GM21528 (cell line): ENCODE data around the gene AUTS2.

Experiments
- ATAC-seq: cut with Tn5 transposase; IDR thresholded peaks from one replicate; pipeline ENCODE4 v1.9.1; 2021; ENCODE audit warnings: mild to moderate bottlenecking, moderate library complexity; ENCODE audit not compliant: unreplicated experiment, low FRiP score

Gene AUTS2

GRCh38 chr7:70487886-70488285, 889.6 kb downstream of the AUTS2 start:
- no peak for ATAC-seq

GRCh38 chr7:70489813-70490212, 891.5 kb downstream of the AUTS2 start:
- no peak for ATAC-seq

- ATAC-seq: no peak
Observed at GRCh38 chr7:70492625-70493024, 894.4 kb downstream of the AUTS2 start.

GRCh38 chr7:70494225-70495032, 896.2 kb downstream of the AUTS2 start:
- no peak for ATAC-seq

GRCh38 chr7:70495033-70495376, 896.7 kb downstream of the AUTS2 start:
- ATAC-seq: no peak

- ATAC-seq: no peak
Observed at GRCh38 chr7:70497793-70498192, 899.5 kb downstream of the AUTS2 start.

- no peak for ATAC-seq
Observed at GRCh38 chr7:70498232-70498992, 900.1 kb downstream of the AUTS2 start.

GRCh38 chr7:70500261-70500660, 902.0 kb downstream of the AUTS2 start:
- no peak for ATAC-seq

- ATAC-seq: no peak
Observed at GRCh38 chr7:70502117-70502863, 904.0 kb downstream of the AUTS2 start.

GRCh38 chr7:70504254-70504653, 906.0 kb downstream of the AUTS2 start:
- ATAC-seq: no peak

- no peak for ATAC-seq
Observed at GRCh38 chr7:70505468-70505867, 907.2 kb downstream of the AUTS2 start.

GRCh38 chr7:70505886-70506285, 907.6 kb downstream of the AUTS2 start:
- ATAC-seq: no peak

GRCh38 chr7:70506434-70506833, 908.2 kb downstream of the AUTS2 start:
- ATAC-seq: no peak

GRCh38 chr7:70512144-70512543, 913.9 kb downstream of the AUTS2 start:
- no peak for ATAC-seq

- no peak for ATAC-seq
Observed at GRCh38 chr7:70512761-70513160, 914.5 kb downstream of the AUTS2 start.

- ATAC-seq: no peak
Observed at GRCh38 chr7:70520611-70521010, 922.3 kb downstream of the AUTS2 start.

GRCh38 chr7:70523249-70523988, 925.1 kb downstream of the AUTS2 start:
- ATAC-seq: no peak

GRCh38 chr7:70523989-70524351, 925.7 kb downstream of the AUTS2 start:
- no peak for ATAC-seq

- no peak for ATAC-seq
Observed at GRCh38 chr7:70525991-70526390, 927.7 kb downstream of the AUTS2 start.

GRCh38 chr7:70527520-70528115, 929.3 kb downstream of the AUTS2 start:
- ATAC-seq: no peak
